K562 (cell line): Measurements from ENCODE around the gene C22orf39. TPM values are rescaled to one million over a fixed set of nuclear protein-coding genes. Genes with fewer than 3 reads are reported as not detected.

ENCODE experiments used
- ATAC-seq: fragments of 200-7000 bp; cut with Tn5 transposase; 3 replicates; pipeline ENCODE4 v1.9.1; 2020; ENCODE audit warnings: moderate library complexity
- BruUV-seq: library from RNA; stranded (reverse); fragments of 400-500 nt; replicated peaks from 2 replicates; lab custom pipeline; 2021; lab: Mats Ljungman, UMichigan
- CTCF ChIA-PET: fragments of 300-600 bp; formaldehyde crosslinking; extraction: SDS; loops from one replicate; lab custom pipeline; 2021; ENCODE audit warnings: low intra/inter-chr PET ratio; lab: Yijun Ruan, JAX
- POLR2A ChIA-PET: fragments of 300-600, 350-650 bp; sonication (Branson Sonifier 250); formaldehyde crosslinking; extraction: SDS; loops from one replicate; lab custom pipeline; 2021; ENCODE audit warnings: antibody characterized with exemption, inconsistent platforms; lab: Yijun Ruan, JAX
- DNase-seq, 4 experiments: peaks; one replicate each; pipeline versions ENCODE4 v3.0.0 to v3.0.0-alpha.2; 2011 to 2018; ENCODE audit warnings: low spot score in 3 of 4, mixed read lengths in 3 of 4; ENCODE audit errors: extremely low read depth in 1 of 4
- FAIRE-seq: peaks from 2 replicates; lab custom pipeline; 2011; peaks lifted over from hg19 to GRCh38; lab: Jason Lieb, UNC
- H2AFZ ChIP-seq: 2 replicates; pipeline ENCODE4 v1.6.0; 2011; ENCODE audit warnings: low read depth, low read length, control low read depth, inconsistent platforms
- H3K27ac ChIP-seq: fragments of 200-600 bp; 3 replicates; pipeline ENCODE4 v1.8.0; 2011; ENCODE audit warnings: low read depth, mild to moderate bottlenecking, control low read depth, inconsistent platforms, low read length, moderate library complexity, mixed read lengths; ENCODE audit errors: extremely low read depth
- H3K27me3 ChIP-seq, 2 experiments: fragments of 300-600 bp in 1 of 2; 2 replicates in 1 of 2; 3 replicates in 1 of 2; pipeline versions ENCODE4 v1.6.0 to v1.8.0; 2011; ENCODE audit warnings: inconsistent platforms in 2 of 2, low read length in 2 of 2, mild to moderate bottlenecking in 1 of 2, mixed read lengths in 1 of 2, moderate library complexity in 1 of 2; ENCODE audit not compliant: control insufficient read depth in 2 of 2, insufficient read depth in 2 of 2
- H3K36me3 ChIP-seq: fragments of 300-600 bp; 3 replicates; pipeline ENCODE4 v1.8.0; 2011; ENCODE audit warnings: mild to moderate bottlenecking, low read length, inconsistent platforms; ENCODE audit not compliant: control insufficient read depth, insufficient read depth
- H3K4me1 ChIP-seq, 2 experiments: fragments of 200-600 bp in 1 of 2; replicated peaks in 1 of 2; 2 replicates in 1 of 2; 3 replicates in 1 of 2; pipeline versions ENCODE4 v1.5.1 to v1.8.0; 2011; ENCODE audit warnings: inconsistent platforms in 2 of 2, low read length in 2 of 2, mild to moderate bottlenecking in 1 of 2, mixed read lengths in 1 of 2, moderate library complexity in 1 of 2; ENCODE audit not compliant: control insufficient read depth in 2 of 2, insufficient read depth in 2 of 2
- H3K4me2 ChIP-seq: 2 replicates; pipeline ENCODE4 v1.6.1; 2011; ENCODE audit warnings: low read length, control low read depth, inconsistent platforms, mixed read lengths; ENCODE audit not compliant: insufficient read depth
- H3K4me3 ChIP-seq: fragments of 200-600 bp; sonication (generic), shearing (Covaris generic); 2 replicates; pipeline ENCODE4 v1.5.1; 2016; ENCODE audit warnings: control low read depth, inconsistent platforms
- H3K79me2 ChIP-seq: fragments of 200-600 bp; 3 replicates; pipeline ENCODE4 v1.8.0; 2011; ENCODE audit warnings: low read length, inconsistent platforms; ENCODE audit not compliant: control insufficient read depth, insufficient read depth
- H3K9ac ChIP-seq, 2 experiments: 2 replicates each; pipeline versions ENCODE4 v1.6.0 to v1.6.1; 2011; ENCODE audit warnings: low read depth in 2 of 2, low read length in 2 of 2, control low read depth in 1 of 2, inconsistent platforms in 1 of 2, mild to moderate bottlenecking in 1 of 2, mixed read lengths in 1 of 2; ENCODE audit not compliant: insufficient read depth in 1 of 2
- H3K9me1 ChIP-seq: one replicate; pipeline ENCODE4 v1.6.0; 2011; ENCODE audit warnings: inconsistent platforms, mild to moderate bottlenecking, low read length, moderate library complexity; ENCODE audit not compliant: control insufficient read depth, insufficient read depth
- H3K9me3 ChIP-seq: replicated peaks from 2 replicates; pipeline ENCODE4 v1.5.1; 2011; ENCODE audit warnings: low read depth, low read length, inconsistent platforms; ENCODE audit not compliant: control insufficient read depth, insufficient read depth
- H4K20me1 ChIP-seq: replicated peaks from 2 replicates; pipeline ENCODE4 v1.6.1; 2011; ENCODE audit warnings: low read length, inconsistent platforms, mixed read lengths; ENCODE audit not compliant: control insufficient read depth, insufficient read depth
- C11orf30 ChIP-seq: fragments of 450-650 bp; IDR thresholded peaks from 2 replicates; pipeline ENCODE4 v1.6.1; 2016; ENCODE audit warnings: low read depth, mild to moderate bottlenecking
- CHD1 ChIP-seq: fragments of 200-600 bp; sonication (generic); IDR thresholded peaks from one replicate; pipeline ENCODE4 v1.6.1; 2012; ENCODE audit warnings: mild to moderate bottlenecking, moderate library complexity, low read length, inconsistent platforms
- MYNN ChIP-seq, 2 experiments: sonication (generic); formaldehyde crosslinking in 1 of 2; IDR thresholded peaks; 2 replicates each; pipeline versions ENCODE4 v1.5.0 to v1.6.1; 2016 to 2020; ENCODE audit warnings: antibody characterized with exemption in 1 of 2, missing genetic modification reagents in 1 of 2
- RBM14 ChIP-seq: fragments of 200-400 bp; formaldehyde crosslinking; IDR thresholded peaks from 2 replicates; pipeline ENCODE4 v1.6.1; 2018; ENCODE audit warnings: low read depth, mild to moderate bottlenecking, low read length, moderate library complexity, borderline replicate concordance; ENCODE audit not compliant: insufficient read depth
- SETDB1 ChIP-seq: IDR thresholded peaks from one replicate; pipeline ENCODE4 v1.6.1; 2012; ENCODE audit warnings: low read length, control low read depth, inconsistent platforms
- TCF7 ChIP-seq: sonication (generic); IDR thresholded peaks from 2 replicates; pipeline ENCODE4 v1.6.1; 2016; ENCODE audit warnings: antibody characterized with exemption, borderline replicate concordance
- WHSC1 ChIP-seq: IDR thresholded peaks from one replicate; pipeline ENCODE4 v1.6.1; 2012; ENCODE audit warnings: low read length, control low read depth, inconsistent platforms
- ZNF197 ChIP-seq: fragments of 200-800 bp; sonication (Bioruptor generic); IDR thresholded peaks from 2 replicates; pipeline ENCODE4 v1.6.1; 2016; ENCODE audit warnings: low read depth, missing genetic modification characterization, missing compliant biosample characterization
- ZNF384 ChIP-seq: IDR thresholded peaks from 2 replicates; pipeline ENCODE4 v1.6.1; 2012; ENCODE audit warnings: low read depth, low read length, improper control_type of control experiment
- WGBS: fragments of 100-300 bp; shearing (Covaris generic); methylation state at CpG from one replicate; pipeline ENCODE4 v1.1.6; 2016; ENCODE audit warnings: low coverage, mixed read lengths; ENCODE audit not compliant: insufficient coverage; ENCODE audit errors: missing lambda C conversion rate; 5-methylcytosine and 5-hydroxymethylcytosine counted together
- in situ Hi-C: fragments of 300-500 bp; cut with MboI; formaldehyde crosslinking; loops from 4 replicates; pipeline ENCODE4 v1.15.0; 2018; ENCODE audit warnings: inconsistent platforms, mixed read lengths
- intact Hi-C: fragments of 100-400 bp; cut with micrococcal nuclease; formaldehyde crosslinking; loops from 2 replicates; pipeline ENCODE4 v1.14.2; 2022
- polyA plus RNA-seq, 8 experiments: library from polyadenylated mRNA; depleted of rRNA in 4 of 8; stranded (reverse) in 5 of 8; unstranded in 3 of 8; fragments of >200 nt; fragmentation: Nextera tagmentation in 2 of 8; fragmentation: Illumina TruSeq in 1 of 8; extraction: Ambion mirVana in 2 of 8; extraction: Trizol in 1 of 8; gene quantifications; 2 replicates each; pipeline versions ENCODE4 v1.2.1 to v1.2.3, GENCODE V29; 2011 to 2014; ENCODE audit warnings: inconsistent platforms in 1 of 8, missing spikeins in 1 of 8
- total RNA-seq, 7 experiments: library from RNA; depleted of rRNA in 6 of 7; stranded (reverse); fragments of >200 nt in 6 of 7; fragmentation: Illumina TruSeq in 2 of 7; extraction: Trizol in 2 of 7; gene quantifications; 2 replicates each; pipeline versions ENCODE4 v1.2.1 to v1.2.3, GENCODE V29; 2011 to 2021; ENCODE audit warnings: low replicate concordance in 1 of 7
- TF ChIP-seq, protein P1 (sequence below): sonication (generic); formaldehyde crosslinking; IDR thresholded peaks from 2 replicates; pipeline ENCODE4 v1.8.0; 2022; ENCODE audit warnings: mild to moderate bottlenecking, missing genetic modification reagents, borderline replicate concordance
- TF ChIP-seq, protein P2 (sequence below): sonication (generic); formaldehyde crosslinking; IDR thresholded peaks from 2 replicates; pipeline ENCODE4 v1.8.0; 2022; ENCODE audit warnings: mild to moderate bottlenecking, low read depth, missing genetic modification reagents
- TF ChIP-seq, protein P3 (sequence below): IDR thresholded peaks from 3 replicates; pipeline ENCODE4 v1.6.1; 2011; ENCODE audit warnings: borderline replicate concordance, mild to moderate bottlenecking, moderate library complexity; ENCODE audit not compliant: insufficient read length; ENCODE audit errors: extremely low read depth

The C22orf39 gene
- total and polyA plus RNA-seq, 9 of the 15 experiments (the other 6 are each of a cell fraction or from before 2014, with no cell fraction given), result 20.4 to 139 (median 66.8) TPM

DNA sequence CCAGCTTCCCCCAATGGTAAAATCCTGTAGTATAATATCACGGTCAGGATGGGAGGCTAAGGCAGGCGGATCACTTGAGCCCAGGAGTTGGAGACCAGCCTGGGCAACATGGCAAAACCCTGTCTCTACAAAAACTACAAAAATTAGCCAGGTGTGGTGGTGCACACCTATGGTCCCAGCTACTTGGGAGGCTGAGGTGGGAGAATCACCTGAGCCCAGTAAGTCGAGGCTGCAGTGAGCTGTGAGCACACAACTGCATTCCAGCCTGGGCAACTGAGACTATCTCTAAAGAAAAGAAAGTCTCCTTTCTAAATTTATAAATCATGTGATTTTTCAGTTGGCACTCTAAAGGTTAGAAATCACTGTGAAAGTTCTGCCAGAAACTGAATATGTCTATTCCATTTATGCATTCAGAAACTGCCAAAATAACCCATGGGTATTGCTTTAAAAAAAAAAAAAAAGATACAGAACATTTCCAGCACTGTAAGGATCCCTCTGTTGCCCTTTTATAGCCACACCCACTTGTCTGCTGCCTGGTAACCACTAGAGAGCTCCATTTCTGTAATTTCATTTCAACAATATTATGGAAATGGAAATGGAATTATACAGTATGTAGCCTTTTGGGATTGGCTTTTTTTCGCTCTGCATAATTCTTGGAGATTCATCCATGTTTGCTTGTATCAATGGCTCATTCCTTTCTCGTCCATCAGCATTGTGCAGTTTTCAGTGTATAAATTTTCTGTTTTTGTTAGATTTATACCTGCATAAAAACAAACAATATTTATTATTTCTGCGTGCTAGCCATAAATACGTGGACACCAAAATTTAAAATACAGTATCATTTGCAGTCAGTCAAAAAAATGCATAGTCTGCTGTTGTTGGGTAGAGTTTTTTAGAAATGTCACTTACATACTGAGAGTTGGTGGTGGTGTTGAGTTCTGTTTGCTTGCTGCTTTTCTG is 41.7 kb upstream of the C22orf39 start (continued):
- TF ChIP-seq MYNN (IDR thresholded peaks at IDR 0.05) (no peak), MYNN (CRISPR knock-in tag; IDR thresholded peaks at IDR 0.05) (0 out of 2 replicates have a peak, but pooled peaks have one; percentile 26), ZNF384 (peak; percentile 97)
- TF ChIP-seq, protein P1, sequence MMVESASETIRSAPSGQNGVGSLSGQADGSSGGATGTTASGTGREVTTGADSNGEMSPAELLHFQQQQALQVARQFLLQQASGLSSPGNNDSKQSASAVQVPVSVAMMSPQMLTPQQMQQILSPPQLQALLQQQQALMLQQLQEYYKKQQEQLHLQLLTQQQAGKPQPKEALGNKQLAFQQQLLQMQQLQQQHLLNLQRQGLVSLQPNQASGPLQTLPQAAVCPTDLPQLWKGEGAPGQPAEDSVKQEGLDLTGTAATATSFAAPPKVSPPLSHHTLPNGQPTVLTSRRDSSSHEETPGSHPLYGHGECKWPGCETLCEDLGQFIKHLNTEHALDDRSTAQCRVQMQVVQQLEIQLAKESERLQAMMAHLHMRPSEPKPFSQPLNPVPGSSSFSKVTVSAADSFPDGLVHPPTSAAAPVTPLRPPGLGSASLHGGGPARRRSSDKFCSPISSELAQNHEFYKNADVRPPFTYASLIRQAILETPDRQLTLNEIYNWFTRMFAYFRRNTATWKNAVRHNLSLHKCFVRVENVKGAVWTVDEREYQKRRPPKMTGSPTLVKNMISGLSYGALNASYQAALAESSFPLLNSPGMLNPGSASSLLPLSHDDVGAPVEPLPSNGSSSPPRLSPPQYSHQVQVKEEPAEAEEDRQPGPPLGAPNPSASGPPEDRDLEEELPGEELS (CRISPR knock-in tag), result 0 out of 2 replicates have a peak, but pooled peaks have one; percentile 47

DNA sequence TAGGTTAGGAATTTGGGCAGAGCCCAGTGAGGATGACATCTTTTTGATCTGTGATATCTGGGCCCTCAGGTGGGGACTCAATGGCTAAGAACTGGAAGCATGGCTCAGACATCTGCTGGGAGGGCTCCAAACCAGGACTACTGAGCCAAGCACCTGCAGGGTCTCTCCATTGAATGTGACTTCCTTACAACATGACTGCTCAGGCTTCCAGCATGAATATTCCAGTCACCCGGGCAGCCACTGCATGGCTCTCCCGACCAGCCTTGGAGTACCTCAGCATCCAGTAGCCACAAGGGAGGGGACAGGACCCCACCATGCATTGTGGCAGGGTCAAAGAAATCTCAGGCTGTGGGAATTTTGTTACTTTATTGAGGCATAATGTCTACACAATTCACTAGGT is 40.8 kb upstream of the C22orf39 start:
- Histone ChIP-seq H3K4me1 (no peaks in the 10 kb centered on the region), H3K9ac (peak overlapping the region in 1 of 2 experiments; percentile 17; a peak in 1 of 4 replicates), H3K9me3 (no peaks in the 10 kb centered on the region), H4K20me1 (no peaks in the 10 kb centered on the region; the same call in 1 of the 2 replicates), H3K79me2 (peaks cover 26% of the 10 kb centered on the region), H3K4me3 (no peak overlapping the region), H3K36me3 (peaks cover 94% of the 10 kb centered on the region), H3K4me2 (no peak overlapping the region), H3K27me3 (no peaks in the 10 kb centered on the region), H3K27ac (no peak overlapping the region), H3K9me1 (no peaks in the 10 kb centered on the region), H2AFZ (no peak overlapping the region)
- WGBS, result 98% methylated on average over 2 of the region's 2 CpGs
- no peak for DNase-seq
- CTCF ChIA-PET, result no interaction called here
- POLR2A ChIA-PET, result interaction anchor here (0.6 to 7.8 kb wide), 8 partner anchors 9 to 455 kb away, joined by 3 to 95 read pairs (median 4); partner anchors contain the start of genes CDC45 and UFD1
- ATAC-seq, result peak; percentile 7; the same call in 2 of the 3 replicates
- no TSS peak for BruUV-seq
- in situ Hi-C loops (no loop called here), intact Hi-C loops (no loop called here)
- FAIRE-seq, result no peak
- peak; percentile 98 for TF ChIP-seq WHSC1
- TF ChIP-seq ZNF197 (CRISPR knock-in tag), result no peak
- 0 out of 2 replicates have a peak, but pooled peaks have one; percentile 26 for TF ChIP-seq TCF7
- peak; percentile 73 for TF ChIP-seq CHD1
- TF ChIP-seq RBM14, result no peak
- peak; percentile 23 for TF ChIP-seq SETDB1
- TF ChIP-seq, protein P2, sequence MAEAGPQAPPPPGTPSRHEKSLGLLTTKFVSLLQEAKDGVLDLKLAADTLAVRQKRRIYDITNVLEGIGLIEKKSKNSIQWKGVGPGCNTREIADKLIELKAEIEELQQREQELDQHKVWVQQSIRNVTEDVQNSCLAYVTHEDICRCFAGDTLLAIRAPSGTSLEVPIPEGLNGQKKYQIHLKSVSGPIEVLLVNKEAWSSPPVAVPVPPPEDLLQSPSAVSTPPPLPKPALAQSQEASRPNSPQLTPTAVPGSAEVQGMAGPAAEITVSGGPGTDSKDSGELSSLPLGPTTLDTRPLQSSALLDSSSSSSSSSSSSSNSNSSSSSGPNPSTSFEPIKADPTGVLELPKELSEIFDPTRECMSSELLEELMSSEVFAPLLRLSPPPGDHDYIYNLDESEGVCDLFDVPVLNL (CRISPR knock-in tag), result no peak
- TF ChIP-seq C11orf30, result no peak
- TF ChIP-seq, protein P3, sequence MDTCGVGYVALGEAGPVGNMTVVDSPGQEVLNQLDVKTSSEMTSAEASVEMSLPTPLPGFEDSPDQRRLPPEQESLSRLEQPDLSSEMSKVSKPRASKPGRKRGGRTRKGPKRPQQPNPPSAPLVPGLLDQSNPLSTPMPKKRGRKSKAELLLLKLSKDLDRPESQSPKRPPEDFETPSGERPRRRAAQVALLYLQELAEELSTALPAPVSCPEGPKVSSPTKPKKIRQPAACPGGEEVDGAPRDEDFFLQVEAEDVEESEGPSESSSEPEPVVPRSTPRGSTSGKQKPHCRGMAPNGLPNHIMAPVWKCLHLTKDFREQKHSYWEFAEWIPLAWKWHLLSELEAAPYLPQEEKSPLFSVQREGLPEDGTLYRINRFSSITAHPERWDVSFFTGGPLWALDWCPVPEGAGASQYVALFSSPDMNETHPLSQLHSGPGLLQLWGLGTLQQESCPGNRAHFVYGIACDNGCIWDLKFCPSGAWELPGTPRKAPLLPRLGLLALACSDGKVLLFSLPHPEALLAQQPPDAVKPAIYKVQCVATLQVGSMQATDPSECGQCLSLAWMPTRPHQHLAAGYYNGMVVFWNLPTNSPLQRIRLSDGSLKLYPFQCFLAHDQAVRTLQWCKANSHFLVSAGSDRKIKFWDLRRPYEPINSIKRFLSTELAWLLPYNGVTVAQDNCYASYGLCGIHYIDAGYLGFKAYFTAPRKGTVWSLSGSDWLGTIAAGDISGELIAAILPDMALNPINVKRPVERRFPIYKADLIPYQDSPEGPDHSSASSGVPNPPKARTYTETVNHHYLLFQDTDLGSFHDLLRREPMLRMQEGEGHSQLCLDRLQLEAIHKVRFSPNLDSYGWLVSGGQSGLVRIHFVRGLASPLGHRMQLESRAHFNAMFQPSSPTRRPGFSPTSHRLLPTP, result no peak
